GM21717 (cell line): Measurements from ENCODE around the gene DCST2.
A peak's percentile ranks its signal among the peaks of the same experiment; 100 is the strongest.
"Not testable (repeated sequence)": the region's sequence is repeated elsewhere in the genome, so short reads cannot be mapped to it uniquely, and the experiment has no call there.

ENCODE experiments used
- ATAC-seq: cut with Tn5 transposase; IDR thresholded peaks from one replicate; pipeline ENCODE4 v1.9.1; 2021; ENCODE audit warnings: mild to moderate bottlenecking, moderate library complexity; ENCODE audit not compliant: unreplicated experiment

DCST2 gene

GRCh38 chr1:155000726-155001424, 32.7 kb downstream of the DCST2 start:
- ATAC-seq, result peak; percentile 35

GRCh38 chr1:155000411-155000725, 33.2 kb downstream of the DCST2 start:
- no peak for ATAC-seq

- no peak for ATAC-seq
Observed at GRCh38 chr1:154999571-155000410, 33.8 kb downstream of the DCST2 start.

- ATAC-seq, result no peak
Observed at GRCh38 chr1:154998818-154999570, 34.6 kb downstream of the DCST2 start.

- no peak for ATAC-seq
Observed at GRCh38 chr1:154998201-154998780, 35.3 kb downstream of the DCST2 start.

- no peak for ATAC-seq
Observed at GRCh38 chr1:154996966-154997701, 36.4 kb downstream of the DCST2 start.

GRCh38 chr1:154995301-154995983, 38.1 kb downstream of the DCST2 start:
- not testable (repeated sequence) for ATAC-seq

GRCh38 chr1:154994591-154994990, 39.0 kb downstream of the DCST2 start:
- no peak for ATAC-seq

GRCh38 chr1:154994269-154994587, 39.4 kb downstream of the DCST2 start:
- no peak for ATAC-seq

GRCh38 chr1:154993572-154994268, 39.9 kb downstream of the DCST2 start, which contains the start of gene LENEP:
TSS of gene LENEP (plus strand) at chr1:154993586. CDS start at chr1:154993608, 22 bp downstream.
- no peak for ATAC-seq

GRCh38 chr1:154992721-154993571, 40.6 kb downstream of the DCST2 start:
- no peak for ATAC-seq

- ATAC-seq, result no peak
Observed at GRCh38 chr1:154990276-154990675, 43.3 kb downstream of the DCST2 start.

- no peak for ATAC-seq
Observed at GRCh38 chr1:154989195-154989860, 44.3 kb downstream of the DCST2 start.

- ATAC-seq, result no peak
Observed at GRCh38 chr1:154988058-154988954, 45.3 kb downstream of the DCST2 start.

- no peak for ATAC-seq
Observed at GRCh38 chr1:154987326-154987725, 46.3 kb downstream of the DCST2 start.

- ATAC-seq, result not testable (repeated sequence)
Observed at GRCh38 chr1:154986736-154987135, 46.8 kb downstream of the DCST2 start.
